T-helper 9 cell (primary cell): ENCODE data around the gene KIAA1755.

Source experiments
- DNase-seq: peaks from one replicate; pipeline ENCODE4 v3.0.0-alpha.2; 2020

KIAA1755 gene

GRCh38 chr20:38164624-38165088 is 95.9 kb downstream of the KIAA1755 start:
- no peak for DNase-seq

- DNase-seq, result no peak
Observed at GRCh38 chr20:38164069-38164468, 96.5 kb downstream of the KIAA1755 start.

- no peak for DNase-seq
Observed at GRCh38 chr20:38162878-38163875, 97.4 kb downstream of the KIAA1755 start.

- no peak for DNase-seq
Observed at GRCh38 chr20:38162149-38162548, 98.4 kb downstream of the KIAA1755 start.

- no peak for DNase-seq
Observed at GRCh38 chr20:38161412-38161774, 99.1 kb downstream of the KIAA1755 start.
